ENCODE results near the gene PRSS22. TPM values are rescaled to one million over a fixed set of nuclear protein-coding genes. Genes with fewer than 3 reads are reported as not detected.

Gene PRSS22
- total RNA-seq, 1 donor from 2014 or later = 23.3 TPM

GRCh38 chr16:2818272-2818876 lies 39.6 kb downstream of the PRSS22 start:
- Mint-ChIP-seq H3K36me3 (ENCODE audit: insufficient read depth) (no peaks in the 10 kb centered on the region), H3K27ac (no peak overlapping the region), H3K9me3 (ENCODE audit: low read depth) (no peaks in the 10 kb centered on the region), H3K4me3 (ENCODE audit: low read depth) (no peak overlapping the region), H3K4me1 (ENCODE audit: low read depth) (no peaks in the 10 kb centered on the region), H3K27me3 (peaks cover 4% of the 10 kb centered on the region)
- DNase-seq (ENCODE audit: low spot score, unreplicated experiment) = no peak
- TF ChIP-seq CTCF (IDR thresholded peaks at IDR 0.05; ENCODE audit: unreplicated experiment) = no peak

GRCh38 chr16:2817340-2818271 lies 40.4 kb downstream of the PRSS22 start:
- no peak for DNase-seq (ENCODE audit: low spot score, unreplicated experiment)
- H3K9me3 Mint-ChIP-seq (ENCODE audit: low read depth) = no peaks in the 10 kb centered on the region
- no peak overlapping the region for H3K4me3 Mint-ChIP-seq (ENCODE audit: low read depth)
- no peaks in the 10 kb centered on the region for H3K27me3 Mint-ChIP-seq
- TF ChIP-seq CTCF (IDR thresholded peaks at IDR 0.05; ENCODE audit: unreplicated experiment) = no peak
- no peak overlapping the region for H3K27ac Mint-ChIP-seq
- H3K4me1 Mint-ChIP-seq (ENCODE audit: low read depth) = no peaks in the 10 kb centered on the region
- H3K36me3 Mint-ChIP-seq (ENCODE audit: insufficient read depth) = no peaks in the 10 kb centered on the region

- no peak within 1 kb of the TSS for H3K4me3 Mint-ChIP-seq (ENCODE audit: low read depth)
- H3K27ac Mint-ChIP-seq = no peak within 1 kb of the TSS
- no peaks in the 10 kb centered on the region for H3K27me3 Mint-ChIP-seq
- no peak for DNase-seq (ENCODE audit: low spot score, unreplicated experiment)
- TF ChIP-seq CTCF (IDR thresholded peaks at IDR 0.05; ENCODE audit: unreplicated experiment) = no peak
- no peaks in the 10 kb centered on the region for H3K4me1 Mint-ChIP-seq (ENCODE audit: low read depth)
- H3K36me3 Mint-ChIP-seq (ENCODE audit: insufficient read depth) = no peaks in the 10 kb centered on the region
- no peaks in the 10 kb centered on the region for H3K9me3 Mint-ChIP-seq (ENCODE audit: low read depth)
Observed at GRCh38 chr16:2816751-2817339, 41.1 kb downstream of the PRSS22 start, which contains the start of gene PRSS21. TSS of gene PRSS21 (plus strand) at chr16:2817237. CDS start at chr16:2817269, 32 bp downstream.

- H3K27ac Mint-ChIP-seq = no peak overlapping the region
- no peaks in the 10 kb centered on the region for H3K4me1 Mint-ChIP-seq (ENCODE audit: low read depth)
- DNase-seq (ENCODE audit: low spot score, unreplicated experiment) = no peak
- TF ChIP-seq CTCF (IDR thresholded peaks at IDR 0.05; ENCODE audit: unreplicated experiment) = no peak
- H3K9me3 Mint-ChIP-seq (ENCODE audit: low read depth) = no peaks in the 10 kb centered on the region
- H3K27me3 Mint-ChIP-seq = peaks cover 11% of the 10 kb centered on the region
- no peak overlapping the region for H3K4me3 Mint-ChIP-seq (ENCODE audit: low read depth)
- H3K36me3 Mint-ChIP-seq (ENCODE audit: insufficient read depth) = no peaks in the 10 kb centered on the region
Observed at GRCh38 chr16:2815299-2815771, 42.6 kb downstream of the PRSS22 start.

All from progenitor cell of endocrine pancreas (in vitro differentiated cells).